Panc1 (cell line): ENCODE results near the gene ASB16.

Experiments used
- CTCF ChIP-seq: fragments of 450-650 bp; IDR thresholded peaks from 2 replicates; pipeline ENCODE4 v1.5.1; 2017; ENCODE audit warnings: mild to moderate bottlenecking
- POLR2AphosphoS5 ChIP-seq: IDR thresholded peaks from 2 replicates; pipeline ENCODE4 v1.6.1; 2012; ENCODE audit warnings: mild to moderate bottlenecking, low read depth, low read length, moderate library complexity
- REST ChIP-seq, 2 experiments: IDR thresholded peaks; 2 replicates each; pipeline ENCODE4 v1.6.1; 2011 to 2012; ENCODE audit warnings: low read depth in 2 of 2, control low read depth in 1 of 2, low read length in 1 of 2, mild to moderate bottlenecking in 1 of 2, moderate library complexity in 1 of 2; ENCODE audit not compliant: insufficient read depth in 1 of 2
- SIN3A ChIP-seq: IDR thresholded peaks from 2 replicates; pipeline ENCODE4 v1.6.1; 2012; ENCODE audit warnings: low read depth, mild to moderate bottlenecking, low read length, moderate library complexity, borderline replicate concordance; ENCODE audit not compliant: insufficient read depth

GRCh38 chr17:44214230-44214494 is 43.7 kb downstream of the ASB16 start:
- TF ChIP-seq SIN3A (no peak), CTCF (no peak), POLR2AphosphoS5 (no peak), REST (IDR thresholded peaks at IDR 0.05; ENCODE audit: insufficient read depth in 1 of 2, low read depth in 2 of 2, low read length in 1 of 2) (no peak)
